ENCODE results near the gene DAB1. TPM values are rescaled to one million over a fixed set of nuclear protein-coding genes. Genes with fewer than 3 reads are reported as not detected.

DAB1 gene
- total and polyA plus RNA-seq, 2 of the 8 experiments (the other 6 are each of a cell fraction or from before 2014, with no cell fraction given): 4.4 to 11.8 TPM

- TF ChIP-seq CHD2 (IDR thresholded peaks at IDR 0.05; ENCODE audit: low read length): no peak
- no peak for TF ChIP-seq SIN3A (conservative IDR thresholded peaks at IDR 0.05 in 1 of 2, IDR thresholded peaks at IDR 0.05 in 1 of 2; ENCODE audit: low read depth in 1 of 2, low read length in 2 of 2)
- no peak for TF ChIP-seq KDM5A (IDR thresholded peaks at IDR 0.05; ENCODE audit: low read length)
- TF ChIP-seq CHD1 (IDR thresholded peaks at IDR 0.05; ENCODE audit: low read depth, low read length): no peak
- TF ChIP-seq CBX8 (IDR thresholded peaks at IDR 0.05; ENCODE audit: borderline replicate concordance, low read depth, low read length): no peak
- TF ChIP-seq FOSL1 (IDR thresholded peaks at IDR 0.05; ENCODE audit: insufficient read depth, low read depth, low read length): no peak
These were observed 428.3 kb downstream of the DAB1 start (continued) for GRCh38 chr1:56995414-56996100.

All from H1 (cell line).